ENCODE results near the gene PIAS2.

- TF ChIP-seq, protein P1, sequence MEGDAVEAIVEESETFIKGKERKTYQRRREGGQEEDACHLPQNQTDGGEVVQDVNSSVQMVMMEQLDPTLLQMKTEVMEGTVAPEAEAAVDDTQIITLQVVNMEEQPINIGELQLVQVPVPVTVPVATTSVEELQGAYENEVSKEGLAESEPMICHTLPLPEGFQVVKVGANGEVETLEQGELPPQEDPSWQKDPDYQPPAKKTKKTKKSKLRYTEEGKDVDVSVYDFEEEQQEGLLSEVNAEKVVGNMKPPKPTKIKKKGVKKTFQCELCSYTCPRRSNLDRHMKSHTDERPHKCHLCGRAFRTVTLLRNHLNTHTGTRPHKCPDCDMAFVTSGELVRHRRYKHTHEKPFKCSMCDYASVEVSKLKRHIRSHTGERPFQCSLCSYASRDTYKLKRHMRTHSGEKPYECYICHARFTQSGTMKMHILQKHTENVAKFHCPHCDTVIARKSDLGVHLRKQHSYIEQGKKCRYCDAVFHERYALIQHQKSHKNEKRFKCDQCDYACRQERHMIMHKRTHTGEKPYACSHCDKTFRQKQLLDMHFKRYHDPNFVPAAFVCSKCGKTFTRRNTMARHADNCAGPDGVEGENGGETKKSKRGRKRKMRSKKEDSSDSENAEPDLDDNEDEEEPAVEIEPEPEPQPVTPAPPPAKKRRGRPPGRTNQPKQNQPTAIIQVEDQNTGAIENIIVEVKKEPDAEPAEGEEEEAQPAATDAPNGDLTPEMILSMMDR (conservative IDR thresholded peaks at IDR 0.05; ENCODE audit: low read depth in 2 of 2), result peak; percentile 28 to 44
- TF ChIP-seq REST (IDR thresholded peaks at IDR 0.05; ENCODE audit: unreplicated experiment) (no peak), POLR2AphosphoS5 (IDR thresholded peaks at IDR 0.05; ENCODE audit: low read depth) (no peak), CREB1 (CRISPR knock-in tag; IDR thresholded peaks at IDR 0.05; ENCODE audit: low read depth) (no peak)
Measured at GRCh38 chr18:46772357-46772756, 144.9 kb downstream of the PIAS2 start.
